HTERT RPE-1 (cell line): ENCODE data around the gene SCN5A.

Experiments used
- in situ Hi-C: fragments of 300-500 bp; cut with MboI; formaldehyde crosslinking; loops from 4 replicates; pipeline ENCODE4 v1.14.3; 2020; ENCODE audit warnings: low sequenced_read_pairs

Gene SCN5A

DNA sequence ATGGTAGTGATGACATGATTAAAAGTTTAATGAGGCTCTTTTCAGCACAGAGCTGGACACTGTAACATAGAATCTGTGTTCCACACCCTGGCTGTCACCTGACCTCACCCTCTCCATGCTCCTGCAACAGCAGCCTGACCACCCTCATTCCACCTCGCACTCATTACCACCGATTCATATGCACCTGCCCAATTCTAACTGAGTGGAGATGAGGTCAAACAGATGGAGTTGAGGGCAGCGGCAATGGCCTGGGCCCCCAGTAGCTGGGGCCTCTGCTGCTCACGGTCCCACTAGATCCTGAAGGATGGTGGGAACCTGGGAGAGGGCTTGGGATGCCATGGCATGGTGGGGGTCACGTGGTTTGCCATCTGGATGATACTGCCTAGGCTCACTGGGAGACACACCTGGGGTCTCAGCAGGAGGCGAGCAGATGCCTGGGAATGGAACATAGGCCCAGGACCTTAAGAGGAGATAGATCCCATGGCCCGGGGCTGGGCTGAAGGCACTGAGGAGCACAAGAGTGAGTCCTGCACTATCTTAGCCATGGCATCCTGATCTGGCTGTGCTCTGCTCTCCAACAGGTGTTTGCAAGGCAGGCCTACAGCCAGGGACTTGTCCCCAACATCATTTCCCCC, 1.3 kb downstream of the SCN5A start:
- in situ Hi-C loops: no loop called here

- in situ Hi-C loops: no loop called here
Measured at GRCh38 chr3:38647217-38647970, 2.1 kb downstream of the SCN5A start.

DNA sequence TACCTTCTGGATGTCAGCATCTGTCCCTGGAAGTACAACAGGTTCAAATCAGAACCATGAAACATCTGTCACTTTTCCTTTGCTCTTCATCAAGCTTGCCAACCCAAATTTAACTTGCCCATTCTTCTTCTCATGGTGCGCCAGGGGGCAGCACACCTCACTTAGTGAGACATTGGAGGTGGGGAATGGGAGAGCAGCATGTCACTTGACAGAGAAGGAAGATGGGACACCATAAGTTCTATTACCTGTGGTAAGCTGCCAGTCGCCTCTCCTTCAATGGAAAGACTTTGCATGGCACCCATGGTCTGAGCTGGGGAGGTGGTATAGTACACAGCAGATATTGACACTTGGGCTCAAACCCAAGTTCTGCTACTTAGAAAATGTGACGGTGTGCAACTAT, 2.9 kb downstream of the SCN5A start:
- in situ Hi-C loops: no loop called here

DNA sequence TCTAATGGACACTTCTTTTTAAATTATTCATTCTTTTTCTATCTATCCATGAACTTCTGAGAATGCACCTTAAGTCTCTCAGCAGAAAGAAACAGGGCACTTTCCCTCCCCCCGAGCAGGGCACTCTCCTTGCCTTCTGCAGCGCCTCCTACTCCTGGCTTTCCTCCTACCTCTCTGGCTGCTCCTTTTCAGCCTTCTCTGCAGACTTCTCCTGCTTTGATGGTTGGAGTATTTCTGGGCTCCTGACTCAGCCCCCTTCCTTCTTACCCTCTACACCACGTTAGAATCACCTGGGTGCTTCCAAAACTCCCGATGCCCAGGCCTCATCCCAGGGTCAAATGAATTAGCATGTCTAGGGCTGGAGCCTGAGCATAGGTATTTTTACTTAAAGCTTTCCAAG, 3.4 kb downstream of the SCN5A start:
- in situ Hi-C loops: no loop called here

- in situ Hi-C loops: no loop called here
Measured at GRCh38 chr3:38645601-38646000, 3.9 kb downstream of the SCN5A start.

- in situ Hi-C loops: no loop called here
Measured at GRCh38 chr3:38645076-38645475, 4.4 kb downstream of the SCN5A start.

DNA sequence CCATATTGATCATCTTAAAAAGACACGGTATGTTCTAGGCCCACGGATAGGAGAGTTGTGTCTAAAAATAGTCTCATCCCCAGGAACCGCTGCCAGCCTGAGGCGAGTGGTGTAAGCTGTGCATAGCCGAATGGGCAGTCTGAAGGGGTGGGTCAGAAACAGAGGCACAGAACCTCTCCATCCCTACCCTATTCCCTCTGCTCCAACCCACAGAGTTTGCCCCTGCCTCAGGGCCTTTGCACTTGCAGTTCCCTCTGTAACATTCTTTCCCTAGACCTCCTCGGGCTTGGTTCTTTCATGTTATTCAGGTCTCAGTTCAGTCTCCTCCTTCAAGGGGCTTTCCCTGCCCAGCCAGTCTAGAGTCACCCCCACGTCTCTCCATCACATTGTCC, 4.8 kb downstream of the SCN5A start:
- in situ Hi-C loops: no loop called here

DNA sequence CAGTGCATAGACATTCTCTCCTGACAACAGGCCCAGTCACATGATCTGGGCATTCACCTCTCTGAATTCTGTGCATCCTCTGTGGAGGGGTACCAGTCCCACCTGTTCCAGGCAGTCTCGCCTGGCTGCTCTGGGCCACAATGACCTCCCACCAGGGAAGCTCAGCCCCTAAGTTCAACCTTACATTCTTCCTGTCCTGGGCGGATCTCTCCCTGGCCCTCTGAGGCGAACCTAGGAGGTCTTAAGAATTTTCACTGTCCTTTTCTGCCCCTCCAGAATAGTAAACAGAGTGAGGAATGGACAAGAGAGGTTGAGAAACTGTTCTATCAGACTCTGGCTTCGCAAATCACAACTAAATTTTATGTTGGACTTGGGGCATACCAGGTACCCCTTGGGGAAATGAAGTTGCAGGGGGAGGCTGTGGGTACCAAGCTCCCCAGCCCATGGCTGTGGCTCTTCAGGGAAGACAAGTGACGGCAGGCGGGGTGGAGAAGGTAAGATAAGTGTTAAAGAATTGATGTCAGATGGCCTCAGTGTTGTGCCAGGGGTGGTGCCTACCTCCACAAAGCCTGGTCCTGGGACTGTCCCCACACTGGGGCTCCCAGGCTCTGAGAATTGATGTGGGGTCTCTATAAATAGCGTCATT, 5.3 kb downstream of the SCN5A start:
- in situ Hi-C loops: no loop called here

DNA sequence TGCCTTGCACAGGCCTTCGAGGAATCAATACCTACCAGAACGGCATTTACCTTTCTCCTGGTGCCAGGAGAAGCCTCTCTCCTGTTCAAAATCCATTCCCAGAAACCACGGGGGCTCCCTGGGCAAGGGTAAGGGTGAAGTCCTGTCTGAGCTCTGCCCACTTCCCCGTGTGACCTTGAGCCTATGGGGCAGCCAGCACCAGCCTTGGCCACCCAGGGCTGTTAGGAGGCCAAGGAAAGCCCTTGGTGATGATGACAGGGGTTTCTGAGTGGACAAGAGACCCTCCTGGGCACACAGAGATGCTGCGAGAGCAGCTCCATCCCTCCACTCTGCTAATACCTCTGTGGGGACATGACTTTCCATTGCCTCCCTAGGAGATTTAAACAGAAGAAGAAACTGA, 5.9 kb downstream of the SCN5A start:
- in situ Hi-C loops: no loop called here

GRCh38 chr3:38643090-38643489, 6.4 kb downstream of the SCN5A start:
- in situ Hi-C loops: no loop called here

DNA sequence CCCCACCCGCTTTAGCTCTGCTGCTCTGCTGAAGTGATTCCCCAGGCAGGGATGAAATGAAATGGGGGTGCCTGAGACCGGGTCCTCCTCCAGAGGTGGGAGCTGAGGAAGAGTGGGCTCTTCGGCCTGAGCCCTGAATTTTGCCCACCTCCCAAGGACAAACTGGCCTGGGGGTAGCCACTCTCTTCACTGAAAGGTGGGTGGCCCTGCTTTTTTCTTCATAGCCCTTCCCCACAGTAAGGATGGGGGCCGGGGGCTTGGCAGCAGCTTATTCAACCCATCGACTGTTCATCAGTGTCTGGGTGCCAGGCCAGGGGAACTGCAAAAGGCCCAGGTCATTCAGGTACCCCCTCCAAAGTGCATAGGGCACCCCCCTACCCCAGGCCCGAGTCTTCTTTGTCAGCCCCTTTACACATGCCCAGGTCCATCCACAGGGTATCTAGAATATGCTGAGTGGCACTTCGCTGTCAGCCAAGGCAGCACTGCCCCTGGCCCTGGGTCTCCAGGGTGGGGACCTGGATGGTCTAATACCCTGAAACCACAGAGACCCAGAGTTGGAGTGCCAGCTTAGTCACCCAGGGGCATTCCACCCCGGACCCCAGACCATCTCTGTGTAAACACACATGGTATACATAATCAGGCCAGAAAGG, 7.9 kb downstream of the SCN5A start:
- in situ Hi-C loops: no loop called here

DNA sequence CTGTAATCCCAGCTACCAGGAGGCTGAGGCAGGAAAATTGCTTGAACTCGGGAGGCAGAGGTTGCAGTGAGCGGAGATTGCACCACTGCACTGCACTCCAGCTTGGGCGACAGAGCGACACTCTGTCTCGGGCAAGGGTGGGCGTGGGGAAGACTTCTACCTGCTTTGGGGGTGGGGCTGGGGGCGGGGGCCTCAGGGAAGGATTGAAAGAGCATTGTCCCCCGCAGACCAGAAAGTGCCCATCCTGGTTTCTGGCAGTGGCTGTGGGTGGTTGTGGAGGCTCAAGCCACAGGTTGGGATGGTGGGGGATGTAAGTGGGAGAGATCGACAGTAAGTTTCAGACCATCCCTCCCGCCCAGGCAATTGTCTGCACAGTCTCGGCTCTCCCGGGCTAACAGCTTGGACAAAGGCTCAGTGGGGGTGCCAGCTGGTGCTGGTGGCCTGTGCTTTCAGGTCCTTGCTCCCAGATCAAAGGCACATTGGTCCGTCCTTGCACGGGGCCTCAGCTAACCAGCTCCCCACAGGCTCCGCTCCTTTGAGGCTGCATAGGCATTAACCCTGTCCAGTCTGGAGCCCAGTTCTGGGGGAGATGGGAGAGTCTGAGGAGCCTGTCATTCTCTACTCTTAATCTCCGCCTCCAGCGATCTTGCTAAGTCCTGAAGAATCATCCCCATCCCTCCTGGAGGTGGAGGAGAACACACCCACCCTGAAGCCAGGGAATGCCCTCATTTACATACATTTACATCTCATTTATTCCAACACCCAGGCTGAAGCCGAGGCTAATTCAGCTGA, 8.6 kb downstream of the SCN5A start:
- in situ Hi-C loops: no loop called here

GRCh38 chr3:38638354-38638753, 11.1 kb downstream of the SCN5A start:
- in situ Hi-C loops: no loop called here

DNA sequence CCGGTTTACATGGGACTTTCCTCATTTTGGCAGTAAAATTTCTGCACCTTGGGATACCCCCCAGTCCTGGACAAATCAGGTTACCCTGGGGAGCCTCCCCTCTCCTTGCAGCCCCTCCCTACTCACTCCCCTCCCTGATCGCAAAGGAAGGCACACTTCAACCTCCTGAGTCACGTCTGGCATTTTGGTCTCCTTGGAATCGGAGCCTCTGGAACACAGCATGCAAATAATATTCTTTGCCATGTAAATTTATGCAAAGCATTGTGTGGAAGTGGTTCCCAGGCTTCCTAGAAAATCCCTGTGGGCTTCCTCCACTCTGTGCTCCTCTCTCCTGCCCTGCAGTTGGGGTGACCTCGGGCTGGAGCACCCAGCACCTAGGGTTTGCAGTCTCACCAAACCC, 11.6 kb downstream of the SCN5A start:
- in situ Hi-C loops: no loop called here

- in situ Hi-C loops: no loop called here
Measured at GRCh38 chr3:38636881-38637280, 12.6 kb downstream of the SCN5A start.

DNA sequence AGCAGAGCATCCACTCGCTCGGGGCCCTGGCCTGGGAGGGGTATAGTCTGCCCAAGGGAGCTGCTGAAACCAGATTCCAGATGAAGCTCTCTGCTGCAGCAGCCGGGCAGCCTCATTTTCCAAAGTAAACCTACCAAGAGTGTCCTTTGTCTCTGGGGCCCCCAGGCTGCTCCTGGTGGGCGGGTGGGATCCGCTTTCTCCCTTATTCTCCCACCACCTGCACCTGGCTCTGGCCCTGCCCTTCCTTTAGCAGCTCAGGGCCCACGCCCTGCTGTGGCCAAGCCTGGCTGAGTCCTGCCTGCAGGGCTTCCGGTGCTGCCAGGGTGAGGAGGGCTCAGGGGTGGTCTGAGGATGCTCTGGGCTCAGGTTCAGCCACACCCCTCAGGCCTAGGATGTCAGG, 13.0 kb downstream of the SCN5A start:
- in situ Hi-C loops: no loop called here

DNA sequence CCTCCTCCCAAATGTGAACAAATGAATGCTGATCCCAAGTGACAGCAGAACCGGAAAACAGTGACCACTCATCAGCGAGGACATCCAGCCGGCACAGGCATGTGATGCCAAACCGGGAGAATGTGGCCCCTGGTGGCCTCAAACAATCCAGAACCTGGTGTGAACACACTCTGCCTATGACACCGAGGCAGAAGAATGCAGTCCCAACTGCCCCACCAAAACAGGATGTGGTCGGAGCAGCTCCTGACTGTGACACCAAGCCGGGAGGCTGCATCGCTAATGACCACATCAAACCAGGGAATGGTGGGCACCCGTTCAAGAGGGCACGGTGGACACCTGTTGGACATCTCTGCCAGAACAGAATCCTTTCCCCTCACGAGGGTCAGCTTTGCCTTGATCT, 15.4 kb downstream of the SCN5A start:
- in situ Hi-C loops: no loop called here

DNA sequence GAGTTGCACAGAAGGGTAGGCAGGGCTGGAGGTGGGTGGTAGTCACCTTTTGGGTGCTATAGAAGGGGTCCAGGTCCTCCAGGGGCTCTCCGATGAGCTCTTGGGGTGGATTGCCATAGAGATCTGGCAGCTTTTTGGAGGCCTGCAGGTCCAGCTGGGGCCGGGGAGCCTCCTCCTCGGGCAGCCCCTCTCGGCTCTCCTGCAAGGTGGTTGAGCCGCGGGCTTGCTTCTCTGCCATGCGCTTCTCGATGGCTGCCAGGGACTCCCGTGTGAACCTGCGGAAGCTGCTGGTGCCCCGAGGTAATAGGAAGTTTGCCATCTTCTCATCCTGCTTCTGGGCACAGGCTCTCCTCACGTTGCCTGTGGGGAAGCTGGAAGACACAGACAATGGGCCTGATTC, 16.5 kb downstream of the SCN5A start:
- in situ Hi-C loops: no loop called here

- in situ Hi-C loops: no loop called here
Measured at GRCh38 chr3:38630606-38631005, 18.9 kb downstream of the SCN5A start.

GRCh38 chr3:38630070-38630469, 19.4 kb downstream of the SCN5A start:
- in situ Hi-C loops: no loop called here

DNA sequence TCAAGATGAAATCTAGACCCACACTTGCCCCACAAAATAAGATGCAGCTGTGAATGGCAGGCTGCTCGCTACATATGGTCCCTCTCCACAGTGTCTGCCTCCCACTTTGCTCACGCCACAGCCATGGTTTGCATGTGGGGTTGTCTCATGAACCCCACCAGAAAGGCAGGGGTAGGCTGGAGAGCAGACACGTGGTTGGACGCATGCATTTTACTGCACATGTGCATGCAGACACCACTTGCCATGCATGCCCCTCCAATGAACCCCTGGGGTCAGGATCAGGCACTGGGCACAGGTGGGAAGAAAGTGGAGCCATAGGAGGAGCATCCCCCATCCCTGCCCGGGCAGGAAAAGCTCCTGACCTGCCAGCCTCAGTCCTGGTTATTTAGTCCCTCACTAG, 20.7 kb downstream of the SCN5A start:
- in situ Hi-C loops: no loop called here
